CD4-positive, CD25-positive, alpha-beta regulatory T cell (primary cell): ENCODE data around the gene LAD1. TPM values are rescaled to one million over a fixed set of nuclear protein-coding genes. Genes with fewer than 3 reads are reported as not detected.
A peak's percentile ranks its signal among the peaks of the same experiment; 100 is the strongest.

Source experiments
- ATAC-seq, 2 donors: fragments of 150-1000 bp; cut with Tn5 transposase; one replicate each; pipeline ENCODE4 v1.10.0; 2021; ENCODE audit warnings: low read depth in 2 of 2, moderate number of reproducible peaks in 2 of 2, moderate library complexity in 1 of 2
- DNase-seq, 3 donors: peaks; one replicate each; pipeline versions ENCODE4 v3.0.0 to v3.0.0-alpha.2; 2012 to 2022; ENCODE audit warnings: mixed read lengths in 1 of 3
- H3K27ac ChIP-seq: one replicate; pipeline ENCODE4 v1.7.0; 2013; ENCODE audit warnings: mild to moderate bottlenecking, low read length; ENCODE audit not compliant: insufficient read depth, poor library complexity, severe bottlenecking
- H3K27me3 ChIP-seq: one replicate; pipeline ENCODE4 v1.7.0; 2013; ENCODE audit warnings: low read length; ENCODE audit not compliant: control insufficient read depth, insufficient read depth
- H3K36me3 ChIP-seq: one replicate; pipeline ENCODE4 v1.7.0; 2013; ENCODE audit warnings: mild to moderate bottlenecking, low read length, moderate library complexity; ENCODE audit not compliant: control insufficient read depth, insufficient read depth
- H3K4me1 ChIP-seq: 2 replicates; pipeline ENCODE4 v1.7.0; 2013; ENCODE audit warnings: mild to moderate bottlenecking, low read length; ENCODE audit not compliant: insufficient read depth, control insufficient read depth, poor library complexity, severe bottlenecking
- H3K4me3 ChIP-seq: one replicate; pipeline ENCODE4 v1.7.0; 2013; ENCODE audit warnings: low read depth, mild to moderate bottlenecking, low read length, moderate library complexity
- H3K9me3 ChIP-seq, 2 experiments: 1 replicate in 1 of 2; 2 replicates in 1 of 2; pipeline ENCODE4 v1.7.0; 2013; ENCODE audit warnings: low read length in 2 of 2, mild to moderate bottlenecking in 1 of 2, moderate library complexity in 1 of 2; ENCODE audit not compliant: control insufficient read depth in 2 of 2
- H3K27ac Mint-ChIP-seq, 3 donors: one replicate each; pipeline ENCODE4 v1.8.0; 2020 to 2022; ENCODE audit warnings: mild to moderate bottlenecking in 3 of 3, mixed read lengths in 3 of 3, moderate library complexity in 2 of 3
- H3K27me3 Mint-ChIP-seq: one replicate; pipeline ENCODE4 v1.8.0; 2022; ENCODE audit warnings: mild to moderate bottlenecking, mixed read lengths
- H3K36me3 Mint-ChIP-seq: one replicate; pipeline ENCODE4 v1.8.0; 2020; ENCODE audit warnings: mixed read lengths
- H3K4me1 Mint-ChIP-seq, 4 donors: one replicate each; pipeline ENCODE4 v1.8.0; 2020 to 2022; ENCODE audit warnings: mixed read lengths in 4 of 4, mild to moderate bottlenecking in 1 of 4
- H3K4me3 Mint-ChIP-seq, 4 donors: one replicate each; pipeline ENCODE4 v1.8.0; 2020 to 2022; ENCODE audit warnings: mild to moderate bottlenecking in 4 of 4, mixed read lengths in 4 of 4, moderate library complexity in 3 of 4
- H3K9me3 Mint-ChIP-seq, 7 donors: one replicate each; pipeline ENCODE4 v1.8.0; 2020 to 2022; ENCODE audit warnings: mixed read lengths in 7 of 7, mild to moderate bottlenecking in 3 of 7, moderate library complexity in 2 of 7
- polyA plus RNA-seq, 4 donors: library from polyadenylated mRNA; unstranded; fragments of 300-500 nt; fragmentation: Illumina TruSeq; gene quantifications; one replicate each; pipeline ENCODE4 v1.2.3, GENCODE V29; 2021
- total RNA-seq: library from RNA; stranded (reverse); gene quantifications from one replicate; pipeline ENCODE4 v1.2.3, GENCODE V29; 2022

The LAD1 gene
- total and polyA plus RNA-seq, 5 donors from 2014 or later: not detected

DNA sequence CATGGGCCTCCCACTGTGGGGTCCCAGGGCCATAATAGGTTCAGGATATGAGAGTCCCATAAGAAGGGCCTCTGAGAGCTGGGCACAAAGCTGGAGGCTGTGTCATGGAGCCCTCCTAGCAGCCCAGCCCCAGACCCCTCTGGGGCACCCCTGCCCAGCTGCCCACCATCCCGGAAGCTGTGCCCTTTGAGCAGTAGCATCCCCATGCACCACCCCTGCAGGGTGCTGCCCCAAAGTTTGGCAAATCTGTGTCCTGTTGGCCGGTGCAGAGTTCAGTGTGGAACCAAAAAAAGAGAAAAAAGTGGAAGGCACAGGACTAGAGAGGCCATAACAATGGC, 39.3 kb downstream of the LAD1 start:
- H3K9me3 ChIP-seq: no peaks in the 10 kb centered on the region
- H3K4me3 ChIP-seq: no peak overlapping the region
- ATAC-seq (no peak), DNase-seq (no peak)
- no peaks in the 10 kb centered on the region for H3K4me1 Mint-ChIP-seq
- no peaks in the 10 kb centered on the region for H3K36me3 ChIP-seq
- H3K9me3 Mint-ChIP-seq: no peaks in the 10 kb centered on the region
- H3K27ac ChIP-seq: no peak overlapping the region
- H3K36me3 Mint-ChIP-seq: no peaks in the 10 kb centered on the region
- H3K27ac Mint-ChIP-seq: no peak overlapping the region
- H3K4me3 Mint-ChIP-seq: no peak overlapping the region
- H3K27me3 ChIP-seq: no peaks in the 10 kb centered on the region
- H3K27me3 Mint-ChIP-seq: peaks cover 5% of the 10 kb centered on the region
- H3K4me1 ChIP-seq: no peaks in the 10 kb centered on the region

DNA sequence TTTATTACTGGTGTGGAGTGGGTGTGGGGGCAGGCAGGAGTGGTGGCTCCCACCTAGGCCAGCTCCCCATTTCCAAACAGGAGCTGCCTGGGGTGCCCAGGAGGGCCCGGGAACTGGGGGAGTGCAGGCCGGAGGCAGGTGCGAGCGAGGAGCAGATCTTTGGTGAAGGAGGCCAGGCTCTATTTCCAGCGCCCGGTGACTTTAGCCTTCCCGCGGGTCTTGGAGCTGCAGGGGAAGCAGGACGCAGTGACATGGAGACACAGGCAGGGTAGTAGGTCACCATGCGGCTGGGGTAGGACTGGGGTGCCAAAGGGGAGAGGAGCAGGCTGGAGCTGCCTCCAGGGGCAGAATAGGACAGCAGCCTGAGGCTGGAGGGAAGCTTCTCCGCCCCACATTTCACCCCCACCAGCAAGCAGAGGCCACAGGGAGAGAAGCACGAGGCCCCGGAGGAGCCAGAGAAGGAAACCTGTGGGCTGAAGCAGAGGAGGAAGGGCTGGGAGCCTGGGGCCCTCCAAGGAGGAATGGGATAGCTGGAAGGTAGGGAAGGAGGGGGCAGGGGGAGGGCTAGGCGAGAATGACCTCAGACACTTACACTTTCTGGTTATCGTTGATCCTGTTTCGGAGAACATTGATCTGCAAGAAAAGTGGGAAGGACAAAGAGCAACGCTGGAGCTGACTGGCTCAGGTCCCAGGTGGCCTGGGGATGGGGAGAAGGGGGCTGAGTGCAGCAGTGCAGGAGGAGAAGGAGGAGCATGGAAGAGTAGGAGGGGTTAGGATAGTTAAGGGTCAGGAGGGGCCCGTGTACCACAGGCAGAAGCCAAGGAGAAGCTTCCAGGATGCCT, 39.9 kb downstream of the LAD1 start:
- ATAC-seq (no peak), DNase-seq (no peak)
- Histone ChIP-seq H3K27ac (no peak overlapping the region), H3K9me3 (no peaks in the 10 kb centered on the region), H3K4me3 (no peak overlapping the region), H3K36me3 (no peaks in the 10 kb centered on the region), H3K4me1 (no peaks in the 10 kb centered on the region), H3K27me3 (no peaks in the 10 kb centered on the region)
- Mint-ChIP-seq H3K4me3 (peak overlapping the region in 1 of 4 donors; percentile 39), H3K36me3 (no peaks in the 10 kb centered on the region), H3K27me3 (peaks cover 5% of the 10 kb centered on the region), H3K9me3 (no peaks in the 10 kb centered on the region), H3K27ac (no peak overlapping the region), H3K4me1 (no peaks in the 10 kb centered on the region)

DNA sequence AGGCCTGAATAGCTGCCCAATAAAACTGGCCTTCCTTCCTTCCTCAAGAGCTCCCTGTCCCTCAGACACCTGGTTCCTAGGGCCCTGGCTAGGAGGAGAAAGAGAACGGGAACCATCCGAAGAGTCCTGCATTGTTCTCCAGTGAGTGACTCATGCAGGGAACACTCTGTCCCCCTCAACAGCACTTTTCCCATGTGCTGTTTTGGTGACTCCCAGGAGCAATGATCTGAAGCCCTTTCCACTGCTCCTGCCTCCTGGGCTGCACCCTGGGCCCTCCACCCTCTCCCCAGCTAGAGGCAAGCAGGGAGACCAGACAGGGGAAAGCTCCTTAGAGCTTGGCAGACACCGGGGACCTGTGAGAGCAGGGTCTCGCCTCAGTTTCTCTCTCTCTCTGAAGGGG, 40.5 kb downstream of the LAD1 start:
- Histone ChIP-seq H3K36me3 (no peaks in the 10 kb centered on the region), H3K27ac (no peak overlapping the region), H3K27me3 (no peaks in the 10 kb centered on the region), H3K4me1 (no peaks in the 10 kb centered on the region), H3K9me3 (no peaks in the 10 kb centered on the region), H3K4me3 (no peak overlapping the region)
- no peak overlapping the region for H3K27ac Mint-ChIP-seq
- H3K9me3 Mint-ChIP-seq: no peaks in the 10 kb centered on the region
- ATAC-seq: no peak
- no peak overlapping the region for H3K4me3 Mint-ChIP-seq
- no peaks in the 10 kb centered on the region for H3K36me3 Mint-ChIP-seq
- no peaks in the 10 kb centered on the region for H3K4me1 Mint-ChIP-seq
- H3K27me3 Mint-ChIP-seq: peaks cover 5% of the 10 kb centered on the region
- DNase-seq: no peak

DNA sequence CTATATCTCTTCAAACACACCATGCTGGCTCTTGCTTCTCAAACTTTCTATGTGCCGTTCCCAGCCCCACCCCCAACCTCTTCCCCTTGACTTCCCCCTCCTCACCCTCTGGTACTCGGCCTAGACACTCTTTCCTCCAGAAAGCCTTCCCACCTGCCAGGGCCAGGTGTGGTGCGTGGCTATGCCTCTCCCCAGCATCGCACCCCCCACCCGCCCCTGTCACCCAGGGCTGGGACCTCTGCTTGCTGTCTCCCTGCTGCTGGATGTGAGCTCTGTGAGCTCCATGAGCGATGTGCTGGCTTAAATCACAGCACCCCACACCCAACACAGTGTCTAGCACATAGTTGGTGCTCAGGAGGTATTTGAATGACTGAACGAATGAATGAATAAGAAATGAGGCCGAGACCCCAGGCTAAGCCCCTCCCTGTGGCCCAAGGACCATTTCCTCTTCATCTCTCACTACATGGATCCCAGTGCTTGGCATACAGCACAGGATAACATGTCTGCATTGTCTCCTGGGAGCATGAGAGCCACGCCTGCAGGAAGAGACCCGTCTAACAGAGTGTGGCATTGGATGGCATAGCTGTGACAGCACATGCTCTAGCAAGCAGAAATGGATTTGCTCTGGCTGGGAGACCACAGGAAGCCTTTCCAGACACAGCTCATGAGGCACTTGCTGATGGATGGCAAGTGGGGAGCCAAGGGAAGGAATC, 41.3 kb downstream of the LAD1 start:
- H3K4me3 Mint-ChIP-seq: no peak overlapping the region
- Histone ChIP-seq H3K36me3 (no peaks in the 10 kb centered on the region), H3K27me3 (no peaks in the 10 kb centered on the region), H3K4me3 (no peak overlapping the region), H3K27ac (no peak overlapping the region), H3K4me1 (no peaks in the 10 kb centered on the region), H3K9me3 (no peaks in the 10 kb centered on the region)
- peaks cover 5% of the 10 kb centered on the region for H3K27me3 Mint-ChIP-seq
- H3K9me3 Mint-ChIP-seq: no peaks in the 10 kb centered on the region
- H3K36me3 Mint-ChIP-seq: no peaks in the 10 kb centered on the region
- ATAC-seq (no peak), DNase-seq (no peak)
- no peaks in the 10 kb centered on the region for H3K4me1 Mint-ChIP-seq
- H3K27ac Mint-ChIP-seq: no peak overlapping the region

DNA sequence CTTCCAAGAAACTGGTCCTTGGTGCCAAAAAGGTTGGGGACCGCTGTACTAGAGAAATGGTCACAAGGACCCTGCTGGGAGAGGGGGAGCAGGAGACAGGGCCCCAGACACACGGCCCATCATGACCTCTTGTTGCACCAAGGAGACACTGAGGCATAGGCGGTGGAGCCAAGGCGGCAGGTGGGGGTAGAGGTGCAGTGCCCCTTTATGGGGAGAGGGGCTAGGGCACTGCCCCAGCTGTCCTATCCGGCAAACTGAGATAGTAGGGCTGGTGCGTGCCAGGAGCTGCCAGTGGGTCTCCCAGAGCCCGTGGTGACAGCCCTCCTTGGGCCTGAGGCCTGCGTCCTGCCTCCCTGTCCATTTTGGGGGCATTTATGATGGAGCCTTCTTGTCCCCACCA, 41.9 kb downstream of the LAD1 start:
- H3K4me3 ChIP-seq: no peak overlapping the region
- Mint-ChIP-seq H3K36me3 (no peaks in the 10 kb centered on the region), H3K27me3 (peaks cover 5% of the 10 kb centered on the region), H3K4me3 (no peak overlapping the region), H3K27ac (no peak overlapping the region), H3K4me1 (no peaks in the 10 kb centered on the region), H3K9me3 (no peaks in the 10 kb centered on the region)
- ATAC-seq (no peak), DNase-seq (no peak)
- H3K27me3 ChIP-seq: no peaks in the 10 kb centered on the region
- no peaks in the 10 kb centered on the region for H3K9me3 ChIP-seq
- H3K36me3 ChIP-seq: no peaks in the 10 kb centered on the region
- H3K4me1 ChIP-seq: no peaks in the 10 kb centered on the region
- no peak overlapping the region for H3K27ac ChIP-seq

DNA sequence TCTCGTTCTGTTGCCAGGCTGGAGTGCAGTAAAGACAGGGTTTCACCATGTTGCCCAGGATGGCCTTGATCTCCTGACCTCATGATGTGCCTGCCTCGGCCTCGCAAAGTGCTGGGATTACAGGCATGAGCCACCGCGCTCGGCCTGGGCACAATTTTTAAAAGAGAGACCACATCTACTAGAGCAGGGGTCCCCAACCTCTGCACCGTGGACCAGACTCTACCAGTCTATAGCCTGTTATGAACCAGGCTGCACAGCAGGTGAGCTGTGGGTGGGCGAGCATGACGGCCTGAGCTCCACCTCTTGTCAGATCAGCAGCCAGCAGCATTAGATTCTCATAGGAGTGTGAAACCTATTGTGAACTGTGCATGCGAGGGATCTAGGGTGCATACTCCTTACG, 42.4 kb downstream of the LAD1 start:
- Histone ChIP-seq H3K27me3 (no peaks in the 10 kb centered on the region), H3K4me1 (no peaks in the 10 kb centered on the region), H3K9me3 (no peaks in the 10 kb centered on the region), H3K27ac (no peak overlapping the region), H3K4me3 (no peak overlapping the region), H3K36me3 (no peaks in the 10 kb centered on the region)
- Mint-ChIP-seq H3K36me3 (no peaks in the 10 kb centered on the region), H3K4me1 (no peaks in the 10 kb centered on the region), H3K4me3 (no peak overlapping the region), H3K9me3 (no peaks in the 10 kb centered on the region), H3K27me3 (peaks cover 5% of the 10 kb centered on the region), H3K27ac (no peak overlapping the region)
- ATAC-seq (no peak), DNase-seq (no peak)

DNA sequence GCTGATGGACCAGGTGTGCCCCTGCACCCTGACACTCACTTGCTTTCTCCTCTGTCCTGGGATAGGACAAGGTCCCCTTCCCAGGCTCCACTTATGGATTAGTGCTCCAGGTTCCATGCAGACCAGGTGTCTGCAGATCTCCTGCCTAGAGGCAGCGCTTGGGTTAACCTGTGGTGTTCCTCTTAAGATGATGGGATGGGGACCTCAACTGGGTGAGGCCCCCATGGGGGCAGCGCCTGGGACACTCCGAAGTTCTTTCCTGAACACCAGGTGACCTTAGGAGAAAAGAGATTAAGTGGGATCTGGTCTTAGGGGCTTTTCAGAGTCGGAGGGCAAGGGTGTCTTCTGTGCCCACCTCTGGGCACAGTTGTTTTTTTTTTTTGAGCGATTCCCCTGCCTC, 42.9 kb downstream of the LAD1 start:
- Mint-ChIP-seq H3K36me3 (no peaks in the 10 kb centered on the region), H3K27me3 (peaks cover 8% of the 10 kb centered on the region), H3K4me3 (no peak overlapping the region), H3K9me3 (peaks cover 0 to 2% (median 0%) of the 10 kb centered on the region in 7 donors), H3K4me1 (no peaks in the 10 kb centered on the region), H3K27ac (no peak overlapping the region)
- DNase-seq: no peak
- Histone ChIP-seq H3K4me3 (no peak overlapping the region), H3K9me3 (no peaks in the 10 kb centered on the region), H3K27ac (no peak overlapping the region), H3K27me3 (no peaks in the 10 kb centered on the region), H3K4me1 (no peaks in the 10 kb centered on the region), H3K36me3 (no peaks in the 10 kb centered on the region)
- ATAC-seq: no peak

DNA sequence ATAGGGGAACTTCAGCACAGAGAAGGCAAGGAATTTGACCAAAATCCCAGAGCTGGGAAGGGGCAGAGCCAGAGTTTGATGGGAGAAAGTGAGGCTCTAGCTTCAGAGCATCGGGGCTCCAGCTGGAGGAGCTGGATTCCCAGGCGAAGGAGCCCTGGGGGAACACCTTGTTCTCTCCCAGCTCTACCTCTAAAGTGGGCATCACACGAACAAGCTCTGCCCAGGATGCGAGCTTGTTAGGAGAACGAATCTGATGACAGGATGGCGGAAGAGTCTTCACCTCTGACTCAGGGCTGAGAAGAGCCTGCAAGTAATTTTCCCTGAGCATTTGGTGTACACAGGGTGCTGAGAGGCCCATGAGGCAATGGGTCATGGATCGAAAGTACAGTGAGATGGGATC, 43.7 kb downstream of the LAD1 start:
- no peaks in the 10 kb centered on the region for H3K9me3 ChIP-seq
- ATAC-seq (no peak), DNase-seq (no peak)
- no peak overlapping the region for H3K27ac Mint-ChIP-seq
- H3K4me1 ChIP-seq: no peaks in the 10 kb centered on the region
- H3K27me3 Mint-ChIP-seq: peaks cover 9% of the 10 kb centered on the region
- H3K9me3 Mint-ChIP-seq: peaks cover 0 to 2% (median 0%) of the 10 kb centered on the region in 7 donors
- H3K27me3 ChIP-seq: no peaks in the 10 kb centered on the region
- no peaks in the 10 kb centered on the region for H3K36me3 ChIP-seq
- no peak overlapping the region for H3K4me3 Mint-ChIP-seq
- H3K4me3 ChIP-seq: no peak overlapping the region
- no peaks in the 10 kb centered on the region for H3K36me3 Mint-ChIP-seq
- H3K27ac ChIP-seq: no peak overlapping the region
- no peaks in the 10 kb centered on the region for H3K4me1 Mint-ChIP-seq
